HFF-Myc (cell line): ENCODE results near the gene CD96.
A peak's percentile ranks its signal among the peaks of the same experiment; 100 is the strongest.

Experiments
- DNase-seq: peaks from one replicate; pipeline ENCODE4 v3.0.0-alpha.2; 2011; ENCODE audit warnings: low read depth; ENCODE audit errors: extremely low read depth
- H3K4me3 ChIP-seq: replicated peaks from 2 replicates; pipeline ENCODE4 v1.5.1; 2011; ENCODE audit warnings: low read depth, mild to moderate bottlenecking, control low read depth, low read length
- TF ChIP-seq, protein P1 (sequence below): IDR thresholded peaks from 2 replicates; pipeline ENCODE4 v1.5.1; 2012; ENCODE audit warnings: mild to moderate bottlenecking, low read depth, low read length, control low read depth; ENCODE audit errors: missing control alignments

CD96 gene

GRCh38 chr3:111571282-111571681 lies 29.3 kb downstream of the CD96 start:
- DNase-seq = no peak
- H3K4me3 ChIP-seq = no peak overlapping the region
- TF ChIP-seq, protein P1, sequence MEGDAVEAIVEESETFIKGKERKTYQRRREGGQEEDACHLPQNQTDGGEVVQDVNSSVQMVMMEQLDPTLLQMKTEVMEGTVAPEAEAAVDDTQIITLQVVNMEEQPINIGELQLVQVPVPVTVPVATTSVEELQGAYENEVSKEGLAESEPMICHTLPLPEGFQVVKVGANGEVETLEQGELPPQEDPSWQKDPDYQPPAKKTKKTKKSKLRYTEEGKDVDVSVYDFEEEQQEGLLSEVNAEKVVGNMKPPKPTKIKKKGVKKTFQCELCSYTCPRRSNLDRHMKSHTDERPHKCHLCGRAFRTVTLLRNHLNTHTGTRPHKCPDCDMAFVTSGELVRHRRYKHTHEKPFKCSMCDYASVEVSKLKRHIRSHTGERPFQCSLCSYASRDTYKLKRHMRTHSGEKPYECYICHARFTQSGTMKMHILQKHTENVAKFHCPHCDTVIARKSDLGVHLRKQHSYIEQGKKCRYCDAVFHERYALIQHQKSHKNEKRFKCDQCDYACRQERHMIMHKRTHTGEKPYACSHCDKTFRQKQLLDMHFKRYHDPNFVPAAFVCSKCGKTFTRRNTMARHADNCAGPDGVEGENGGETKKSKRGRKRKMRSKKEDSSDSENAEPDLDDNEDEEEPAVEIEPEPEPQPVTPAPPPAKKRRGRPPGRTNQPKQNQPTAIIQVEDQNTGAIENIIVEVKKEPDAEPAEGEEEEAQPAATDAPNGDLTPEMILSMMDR = no peak

GRCh38 chr3:111571907-111572460 lies 30.0 kb downstream of the CD96 start:
- no peak overlapping the region for H3K4me3 ChIP-seq
- DNase-seq = no peak
- TF ChIP-seq, protein P1 = no peak

DNA sequence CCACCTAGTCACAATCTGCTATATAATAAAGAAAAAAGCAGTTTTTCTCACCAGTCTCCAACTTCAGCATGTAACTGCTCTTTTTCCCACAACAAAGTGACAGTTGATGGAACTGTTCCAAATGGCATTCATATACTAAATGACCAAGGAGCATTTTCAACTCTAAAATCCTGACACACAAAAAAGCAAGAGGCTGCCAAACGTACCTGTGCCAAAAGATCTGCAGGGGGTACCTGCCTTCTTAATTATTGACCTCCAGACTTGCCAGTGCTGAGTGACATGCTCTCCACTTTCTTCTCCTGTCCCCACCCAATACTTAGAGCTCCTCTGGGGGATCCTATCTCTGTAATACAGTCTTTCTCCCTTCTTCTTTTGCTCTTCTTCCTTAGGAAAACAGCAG lies 35.1 kb downstream of the CD96 start:
- TF ChIP-seq, protein P1 = no peak
- no peak overlapping the region for H3K4me3 ChIP-seq
- no peak for DNase-seq

DNA sequence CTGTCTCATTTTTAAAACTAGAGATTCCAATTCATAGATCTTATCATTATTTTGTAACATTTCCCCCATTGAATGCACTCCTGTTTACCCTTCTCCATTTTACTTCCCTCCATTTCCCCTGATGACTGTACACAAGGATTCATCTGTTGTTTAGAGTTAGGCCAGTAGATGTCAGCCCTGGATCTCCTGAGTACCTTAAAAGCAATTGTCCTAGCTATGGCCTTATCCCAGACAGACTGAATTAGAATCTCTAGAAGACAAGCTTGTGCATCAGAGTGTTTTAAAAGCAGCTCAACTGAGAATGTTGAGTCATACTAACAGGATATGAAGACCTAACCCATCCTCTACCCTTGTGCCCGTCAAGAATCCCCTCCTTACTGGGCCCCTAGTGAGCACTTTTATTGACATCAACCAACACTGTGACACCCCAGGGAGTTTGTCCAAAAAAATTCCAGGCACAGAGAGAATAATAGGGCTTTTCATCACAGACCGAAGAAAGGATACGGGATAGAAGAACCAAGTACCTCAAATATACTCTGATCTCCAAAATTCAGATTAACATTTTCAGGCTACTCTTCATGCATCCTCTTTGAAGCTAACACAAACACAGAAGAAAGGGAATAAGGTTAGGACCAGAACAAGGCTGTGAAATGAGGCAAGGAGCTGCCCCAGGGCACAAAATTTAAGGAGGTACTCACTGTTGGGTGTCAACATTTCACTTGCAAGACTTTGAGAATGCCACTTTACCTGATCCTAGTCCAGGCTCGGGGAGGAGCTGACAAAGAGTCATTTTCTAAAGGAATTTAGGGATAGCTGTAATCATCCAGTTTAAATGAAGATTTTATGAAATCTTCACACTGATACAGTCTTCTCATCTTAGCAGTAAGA lies 36.0 kb downstream of the CD96 start:
- TF ChIP-seq, protein P1 = peak; percentile 58
- DNase-seq = peak; percentile 70
- no peak overlapping the region for H3K4me3 ChIP-seq

DNA sequence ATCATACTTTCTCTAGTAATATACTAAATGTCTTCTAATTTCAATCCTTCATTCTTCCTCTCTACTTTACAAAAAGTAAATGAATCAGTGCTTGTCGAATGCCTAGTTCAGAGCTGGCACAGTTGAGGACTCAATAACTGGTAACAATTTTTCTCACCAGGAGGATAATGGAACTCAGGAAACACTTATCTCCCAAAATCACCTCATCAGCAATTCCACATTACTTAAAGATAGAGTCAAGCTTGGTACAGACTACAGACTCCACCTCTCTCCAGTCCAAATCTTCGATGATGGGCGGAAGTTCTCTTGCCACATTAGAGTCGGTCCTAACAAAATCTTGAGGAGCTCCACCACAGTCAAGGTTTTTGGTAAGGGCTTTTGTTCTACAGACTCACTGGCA lies 36.9 kb downstream of the CD96 start:
- TF ChIP-seq, protein P1 = no peak
- H3K4me3 ChIP-seq = no peak overlapping the region
- DNase-seq = no peak

DNA sequence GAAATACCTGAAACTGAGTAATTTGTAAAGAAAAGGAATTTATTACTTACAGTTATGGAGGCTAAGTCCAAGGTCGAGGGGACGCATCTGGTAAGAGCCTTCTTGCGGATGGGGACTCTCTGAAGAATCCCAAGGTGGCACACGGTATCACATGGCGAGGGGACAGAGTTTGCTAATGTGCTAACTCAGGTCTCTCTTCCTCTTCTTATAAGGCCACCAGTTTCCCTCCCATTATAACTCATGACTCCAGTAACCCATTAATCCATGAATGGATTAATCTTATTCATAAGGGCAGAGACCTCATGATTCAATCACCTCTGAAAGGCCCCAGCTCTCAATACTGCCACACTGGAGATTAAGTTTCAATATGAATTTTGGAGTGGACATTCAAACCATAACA lies 37.5 kb downstream of the CD96 start:
- DNase-seq = no peak
- H3K4me3 ChIP-seq = no peak overlapping the region
- TF ChIP-seq, protein P1 = no peak
